HG03342 (cell line): Measurements from ENCODE around the gene IFNG-AS1.

Experiments used
- ATAC-seq: cut with Tn5 transposase; IDR thresholded peaks from one replicate; pipeline ENCODE4 v1.9.1; 2021; ENCODE audit warnings: mild to moderate bottlenecking, moderate library complexity; ENCODE audit not compliant: unreplicated experiment

IFNG-AS1 gene

DNA sequence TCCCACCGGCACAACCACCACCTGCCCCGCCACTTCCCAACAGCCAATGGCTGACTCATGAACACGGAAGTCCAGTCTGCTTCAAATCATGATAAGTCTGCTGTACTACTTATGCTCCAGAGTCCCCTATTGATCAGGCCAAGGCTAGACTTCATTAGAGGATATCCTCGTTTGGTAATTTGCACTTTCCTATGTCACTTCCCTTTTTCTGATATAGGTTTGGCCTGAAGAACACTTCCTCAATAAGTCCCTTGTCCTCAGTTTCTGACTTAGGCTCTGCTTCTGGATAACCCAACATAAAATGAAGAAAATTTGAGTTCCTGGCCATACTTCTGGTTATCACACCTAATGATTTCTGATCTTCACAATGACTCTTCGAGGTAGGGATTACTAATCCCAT, 45.3 kb downstream of the IFNG-AS1 start:
- no peak for ATAC-seq

- no peak for ATAC-seq
These were observed 47.4 kb downstream of the IFNG-AS1 start for GRCh38 chr12:68036642-68037041.

DNA sequence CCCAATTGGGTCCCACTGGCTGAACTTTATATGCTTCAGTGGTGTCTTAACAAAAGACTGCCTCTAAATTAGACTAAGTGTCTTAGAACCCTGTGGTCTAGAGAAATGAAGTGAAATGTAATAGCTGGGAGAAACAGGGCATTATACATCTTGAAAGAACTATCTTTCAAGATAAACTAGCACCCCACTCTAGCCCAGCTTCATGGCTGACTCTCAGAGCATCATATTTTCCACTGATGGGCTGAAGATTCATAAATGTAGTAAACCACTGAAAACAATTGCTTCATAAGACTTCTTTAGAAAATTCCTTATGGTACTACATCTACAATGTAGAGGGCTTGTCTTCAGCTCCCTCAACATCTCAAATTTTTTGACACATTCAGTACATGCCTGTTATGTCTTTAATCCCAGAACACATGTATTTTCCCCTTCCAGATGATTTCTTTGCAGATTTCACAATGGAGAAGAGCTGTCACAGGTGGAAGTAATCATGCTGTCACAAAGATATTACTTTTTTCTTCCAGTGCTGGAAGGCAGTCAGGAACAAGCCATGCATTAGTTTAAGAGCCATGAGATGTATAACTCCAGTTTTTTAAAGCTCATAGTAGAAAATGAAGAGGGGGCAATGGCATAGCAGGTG, 48.5 kb downstream of the IFNG-AS1 start:
- no peak for ATAC-seq

GRCh38 chr12:68038650-68039049, 49.4 kb downstream of the IFNG-AS1 start:
- no peak for ATAC-seq

GRCh38 chr12:68040450-68041075, 51.3 kb downstream of the IFNG-AS1 start:
- ATAC-seq, result peak; percentile 67

- ATAC-seq, result peak; percentile 64
These were observed 53.0 kb downstream of the IFNG-AS1 start for GRCh38 chr12:68042212-68042699.

DNA sequence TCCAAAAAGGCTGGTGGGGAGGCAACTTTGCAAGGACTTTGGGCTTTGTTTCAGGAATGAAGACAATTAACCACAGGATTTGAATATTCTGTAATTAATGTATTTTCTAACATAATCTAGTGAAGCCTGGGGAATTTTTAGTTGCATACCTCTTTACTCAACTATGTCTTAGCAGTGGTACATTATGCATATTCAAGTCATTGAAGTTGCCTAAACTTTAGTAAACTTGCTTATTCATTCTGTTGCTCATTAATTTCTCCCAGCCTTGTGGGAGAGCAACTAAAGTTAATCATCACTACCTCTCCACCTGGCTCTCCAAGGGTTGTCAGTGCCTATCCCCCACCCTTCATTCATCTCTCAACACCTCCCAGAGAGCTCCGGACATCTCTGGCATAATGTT, 54.2 kb downstream of the IFNG-AS1 start:
- ATAC-seq, result no peak

DNA sequence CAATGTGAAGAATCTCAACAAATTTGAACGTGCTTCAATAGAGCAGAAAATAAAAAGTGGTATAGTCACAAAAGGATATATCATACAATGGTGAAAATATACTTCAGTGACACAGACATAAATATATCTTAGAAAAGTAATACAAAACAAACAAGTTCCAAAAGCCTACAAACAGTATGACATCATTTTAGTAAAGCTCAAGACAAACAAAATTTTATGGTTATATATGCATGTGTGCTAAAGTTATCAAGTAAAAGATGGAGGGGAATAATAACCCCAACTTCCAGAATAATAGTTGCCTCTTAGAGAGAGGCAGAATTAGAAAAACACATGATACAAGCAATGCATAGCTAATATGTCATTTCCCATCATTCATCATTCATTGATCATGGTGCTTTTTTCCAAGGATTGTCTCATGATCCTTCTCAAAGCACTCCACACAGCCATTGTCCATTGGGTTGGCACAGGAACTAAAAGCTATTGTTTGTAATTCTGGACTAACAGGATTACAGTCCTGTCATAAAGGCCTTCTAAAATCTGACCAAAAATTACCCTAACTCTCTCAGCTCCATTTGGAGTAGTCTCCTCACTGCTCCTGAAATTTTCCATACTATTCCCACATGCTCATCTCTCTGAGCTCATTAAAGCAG, 59.5 kb downstream of the IFNG-AS1 start:
- ATAC-seq, result no peak

- ATAC-seq, result no peak
These were observed 67.1 kb downstream of the IFNG-AS1 start for GRCh38 chr12:68056300-68056699.

GRCh38 chr12:68063900-68064590, 74.8 kb downstream of the IFNG-AS1 start:
- no peak for ATAC-seq

DNA sequence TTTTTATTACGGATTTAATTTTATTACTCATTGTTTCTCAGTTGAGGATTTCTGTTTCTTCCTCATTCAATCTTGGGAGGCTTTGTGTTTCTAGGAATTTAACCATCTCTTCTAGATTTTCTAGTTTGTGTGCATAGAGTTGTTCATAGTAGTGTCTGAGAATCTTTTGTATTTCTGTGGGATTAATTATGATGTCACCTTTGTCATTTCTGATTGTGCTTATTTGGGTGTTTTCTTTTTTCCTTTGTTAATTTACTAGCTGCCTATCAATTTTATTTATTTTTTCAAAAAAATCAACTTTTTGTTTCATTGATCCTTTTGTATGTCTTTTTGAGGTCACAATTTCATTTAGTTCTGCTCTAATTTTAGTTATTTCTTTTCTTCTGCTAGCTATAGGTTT, 75.9 kb downstream of the IFNG-AS1 start:
- no peak for ATAC-seq

DNA sequence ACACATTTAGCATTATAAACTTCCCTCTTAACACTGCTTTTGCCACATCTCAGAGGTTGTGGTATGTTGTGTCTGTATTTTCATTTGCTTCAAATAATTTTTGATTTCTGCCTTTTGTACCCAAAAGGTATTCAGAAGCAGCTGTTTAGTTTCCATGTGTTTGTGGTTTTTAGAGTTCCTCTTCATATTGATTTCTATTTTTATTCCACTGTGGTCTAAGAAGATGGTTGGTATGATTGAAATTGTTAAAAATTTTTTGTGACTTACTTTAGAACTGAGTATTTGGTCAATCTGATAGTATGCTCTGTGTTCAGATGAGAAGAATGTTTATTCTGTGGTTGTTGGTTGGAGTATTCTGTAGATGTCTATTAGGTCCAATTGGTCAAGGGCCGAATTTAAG, 76.4 kb downstream of the IFNG-AS1 start:
- ATAC-seq, result no peak

DNA sequence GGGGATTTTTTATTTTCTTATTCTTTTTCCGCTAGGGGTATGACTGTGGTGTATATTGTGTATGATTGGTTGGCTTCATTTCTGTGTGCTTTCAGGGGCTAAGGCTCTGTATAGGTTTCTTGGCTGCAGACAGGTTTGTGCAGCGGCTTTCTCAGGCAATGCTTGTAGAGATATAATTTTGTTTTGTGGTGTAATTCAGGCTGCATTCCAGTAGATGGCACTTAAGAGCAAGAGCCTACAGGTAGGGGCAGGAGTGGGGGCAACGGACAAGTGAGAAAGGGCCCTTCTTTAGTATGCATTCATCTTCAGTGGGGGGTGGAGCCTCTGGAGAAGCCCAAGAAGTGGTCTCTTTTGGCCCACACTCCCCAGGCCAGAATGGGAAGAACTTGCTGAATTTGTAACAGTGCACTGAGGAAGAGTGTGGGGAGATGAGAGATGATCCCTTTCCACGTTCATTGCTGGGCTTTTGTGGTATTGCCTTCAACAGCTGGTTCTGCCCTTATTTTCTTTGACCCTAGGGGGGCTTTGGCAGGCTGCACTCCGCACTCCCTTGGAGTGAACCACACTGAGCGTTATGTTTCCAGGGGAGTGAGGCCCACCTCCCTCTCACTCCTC, 78.6 kb downstream of the IFNG-AS1 start:
- no peak for ATAC-seq

- ATAC-seq, result no peak
These were observed 80.0 kb downstream of the IFNG-AS1 start for GRCh38 chr12:68069275-68069674.
